CD14-positive monocyte (primary cell): Measurements from ENCODE around the gene CNIH3. TPM values are rescaled to one million over a fixed set of nuclear protein-coding genes. Genes with fewer than 3 reads are reported as not detected.

Experiments used
- DNase-seq, 3 donors: peaks; one replicate each; pipeline ENCODE4 v3.0.0-alpha.2; 2011 to 2022
- H2AFZ ChIP-seq: 2 replicates; pipeline ENCODE4 v1.6.0; 2012; ENCODE audit warnings: mild to moderate bottlenecking, low read depth, low read length, inconsistent platforms; ENCODE audit not compliant: insufficient read depth, poor library complexity, severe bottlenecking
- H3K27ac ChIP-seq, 2 donors: 1 replicate in 1 of 2; 2 replicates in 1 of 2; pipeline ENCODE4 v1.5.1; 2012 to 2013; ENCODE audit warnings: low read length in 2 of 2, control low read depth in 1 of 2, inconsistent platforms in 1 of 2, low read depth in 1 of 2, mild to moderate bottlenecking in 1 of 2
- H3K27me3 ChIP-seq, 2 donors: one replicate each; pipeline versions ENCODE4 v1.6.0 to v1.6.1; 2011 to 2013; ENCODE audit warnings: low read length in 2 of 2; ENCODE audit not compliant: control insufficient read depth in 2 of 2, insufficient read depth in 2 of 2
- H3K36me3 ChIP-seq, 2 donors: replicated peaks in 1 of 2; 1 replicate in 1 of 2; 2 replicates in 1 of 2; pipeline versions ENCODE4 v1.5.1 to v1.6.1; 2012 to 2013; ENCODE audit warnings: low read length in 2 of 2, control low read depth in 1 of 2, inconsistent platforms in 1 of 2, mild to moderate bottlenecking in 1 of 2; ENCODE audit not compliant: insufficient read depth in 2 of 2, control insufficient read depth in 1 of 2
- H3K4me1 ChIP-seq, 2 donors: 1 replicate in 1 of 2; 2 replicates in 1 of 2; pipeline versions ENCODE4 v1.5.1 to v1.6.1; 2012 to 2013; ENCODE audit warnings: low read length in 2 of 2, control low read depth in 1 of 2, inconsistent platforms in 1 of 2, mild to moderate bottlenecking in 1 of 2, moderate library complexity in 1 of 2; ENCODE audit not compliant: insufficient read depth in 2 of 2, control insufficient read depth in 1 of 2
- H3K4me2 ChIP-seq: replicated peaks from 2 replicates; pipeline ENCODE3; 2012; ENCODE audit warnings: low read length, moderate library complexity, mild to moderate bottlenecking; ENCODE audit not compliant: poor library complexity, severe bottlenecking; ENCODE audit errors: extremely low read depth
- H3K4me3 ChIP-seq, 3 experiments: fragments of 200-600 bp in 1 of 3; sonication (generic) in 1 of 3; replicated peaks in 1 of 3; 1 replicate in 2 of 3; 2 replicates in 1 of 3; pipeline ENCODE4 v1.5.1; 2011 to 2013; ENCODE audit warnings: low read length in 3 of 3, mild to moderate bottlenecking in 3 of 3, control low read depth in 2 of 3, low read depth in 2 of 3, inconsistent platforms in 1 of 3, moderate library complexity in 1 of 3
- H3K79me2 ChIP-seq: 2 replicates; pipeline ENCODE4 v1.6.0; 2012; ENCODE audit warnings: mild to moderate bottlenecking, control low read depth, inconsistent platforms, low read length, moderate library complexity; ENCODE audit not compliant: insufficient read depth
- H3K9ac ChIP-seq: 2 replicates; pipeline ENCODE4 v1.6.0; 2017; ENCODE audit warnings: low read length, mild to moderate bottlenecking; ENCODE audit not compliant: insufficient read depth, poor library complexity, severe bottlenecking
- H3K9me3 ChIP-seq, 2 donors: replicated peaks in 1 of 2; 1 replicate in 1 of 2; 2 replicates in 1 of 2; pipeline versions ENCODE4 v1.5.1 to v1.6.1; 2012 to 2013; ENCODE audit warnings: low read length in 2 of 2, control low read depth in 1 of 2; ENCODE audit not compliant: control insufficient read depth in 1 of 2, insufficient read depth in 1 of 2
- H4K20me1 ChIP-seq: 2 replicates; pipeline ENCODE4 v1.6.0; 2012; ENCODE audit warnings: mild to moderate bottlenecking, low read length, control low read depth, moderate library complexity; ENCODE audit not compliant: insufficient read depth
- H3K27ac Mint-ChIP-seq, 7 donors: one replicate each; pipeline ENCODE4 v1.8.0; 2020; ENCODE audit warnings: mild to moderate bottlenecking in 7 of 7, mixed read lengths in 7 of 7, moderate library complexity in 6 of 7, inconsistent platforms in 2 of 7
- H3K27me3 Mint-ChIP-seq, 3 donors: one replicate each; pipeline ENCODE4 v1.8.0; 2021 to 2022; ENCODE audit warnings: low read depth in 3 of 3, mild to moderate bottlenecking in 3 of 3, mixed read lengths in 3 of 3, moderate library complexity in 3 of 3, inconsistent platforms in 1 of 3
- H3K36me3 Mint-ChIP-seq, 2 donors: one replicate each; pipeline ENCODE4 v1.8.0; 2020; ENCODE audit warnings: mixed read lengths in 2 of 2, inconsistent platforms in 1 of 2, mild to moderate bottlenecking in 1 of 2
- H3K4me1 Mint-ChIP-seq: one replicate; pipeline ENCODE4 v1.8.0; 2020; ENCODE audit warnings: mild to moderate bottlenecking, mixed read lengths
- H3K4me3 Mint-ChIP-seq, 2 donors: one replicate each; pipeline ENCODE4 v1.8.0; 2020; ENCODE audit warnings: mild to moderate bottlenecking in 2 of 2, mixed read lengths in 2 of 2, moderate library complexity in 1 of 2
- H3K9me3 Mint-ChIP-seq, 7 donors: one replicate each; pipeline ENCODE4 v1.8.0; 2020 to 2022; ENCODE audit warnings: mixed read lengths in 7 of 7, mild to moderate bottlenecking in 6 of 7, moderate library complexity in 6 of 7, inconsistent platforms in 2 of 7
- WGBS: methylation state at CpG from one replicate; pipeline ENCODE4 v1.1.5; 2013; ENCODE audit warnings: missing lambda C conversion rate; ENCODE audit not compliant: insufficient coverage; 5-methylcytosine and 5-hydroxymethylcytosine counted together
- intact Hi-C, 2 donors: fragments of 100-400 bp; cut with micrococcal nuclease; formaldehyde crosslinking; loops; one replicate each; pipeline versions ENCODE4 v1.15.0 to v1.15.1; 2023
- polyA plus RNA-seq, 3 donors: library from polyadenylated mRNA; depleted of rRNA in 1 of 3; unstranded in 2 of 3; stranded (reverse) in 1 of 3; fragments of 300-500 nt in 2 of 3; fragments of >200 nt in 1 of 3; fragmentation: Illumina TruSeq in 2 of 3; gene quantifications; 1 replicate in 2 of 3; 2 replicates in 1 of 3; pipeline ENCODE4 v1.2.3, GENCODE V29; 2012 to 2021
- TF ChIP-seq, protein P1 (sequence below): fragments of 200-600 bp; IDR thresholded peaks from one replicate; pipeline ENCODE4 v1.8.0; 2022; ENCODE audit warnings: antibody characterized with exemption, mild to moderate bottlenecking

Gene CNIH3
- polyA plus RNA-seq, 3 donors: 0.37 TPM; not detected in 2

DNA sequence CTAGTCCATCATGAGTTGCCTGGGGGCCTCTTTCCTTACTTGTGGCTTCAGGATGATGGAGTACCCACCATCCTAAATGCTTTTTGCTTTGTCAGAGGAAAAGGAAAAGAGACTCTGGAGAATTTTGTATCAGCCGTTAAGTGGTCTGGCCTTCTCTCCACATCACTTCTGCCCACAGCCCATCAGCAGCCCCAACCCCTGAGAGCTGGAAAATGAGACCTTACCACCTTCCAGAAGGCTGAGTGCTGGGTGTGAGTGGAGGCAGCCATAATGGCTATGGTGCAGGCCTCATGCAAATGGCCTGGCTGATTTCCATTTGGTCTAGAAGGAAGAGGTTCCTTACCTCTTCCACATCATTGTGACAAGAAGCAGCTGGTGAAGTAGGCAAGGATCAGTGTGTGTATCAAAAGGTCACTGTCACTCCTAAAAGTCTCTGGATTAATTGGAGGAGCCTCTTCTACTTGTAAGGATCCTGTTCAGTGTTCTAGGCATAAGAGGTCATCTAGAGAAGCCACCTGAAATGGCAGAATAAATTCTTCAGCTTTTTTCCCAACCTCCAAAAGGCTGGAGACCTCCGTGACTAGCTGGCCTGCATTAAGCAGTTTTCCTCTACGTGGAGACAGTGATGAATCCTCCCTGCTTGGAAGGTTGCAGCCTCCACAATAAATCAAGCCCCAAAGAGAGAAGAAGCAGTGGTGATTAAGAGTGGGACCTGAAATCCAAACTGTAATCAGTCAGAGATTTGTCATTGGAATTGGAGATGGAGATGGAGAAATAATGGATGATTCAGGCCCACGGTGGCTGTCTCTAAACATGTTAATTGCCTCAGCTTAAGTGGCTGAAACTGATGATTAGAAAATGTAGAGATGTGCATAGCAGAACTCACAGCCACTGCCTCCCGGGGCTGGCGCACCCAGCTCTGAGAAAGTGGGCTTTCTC is 111.5 kb downstream of the CNIH3 start:
- TF ChIP-seq, protein P1, sequence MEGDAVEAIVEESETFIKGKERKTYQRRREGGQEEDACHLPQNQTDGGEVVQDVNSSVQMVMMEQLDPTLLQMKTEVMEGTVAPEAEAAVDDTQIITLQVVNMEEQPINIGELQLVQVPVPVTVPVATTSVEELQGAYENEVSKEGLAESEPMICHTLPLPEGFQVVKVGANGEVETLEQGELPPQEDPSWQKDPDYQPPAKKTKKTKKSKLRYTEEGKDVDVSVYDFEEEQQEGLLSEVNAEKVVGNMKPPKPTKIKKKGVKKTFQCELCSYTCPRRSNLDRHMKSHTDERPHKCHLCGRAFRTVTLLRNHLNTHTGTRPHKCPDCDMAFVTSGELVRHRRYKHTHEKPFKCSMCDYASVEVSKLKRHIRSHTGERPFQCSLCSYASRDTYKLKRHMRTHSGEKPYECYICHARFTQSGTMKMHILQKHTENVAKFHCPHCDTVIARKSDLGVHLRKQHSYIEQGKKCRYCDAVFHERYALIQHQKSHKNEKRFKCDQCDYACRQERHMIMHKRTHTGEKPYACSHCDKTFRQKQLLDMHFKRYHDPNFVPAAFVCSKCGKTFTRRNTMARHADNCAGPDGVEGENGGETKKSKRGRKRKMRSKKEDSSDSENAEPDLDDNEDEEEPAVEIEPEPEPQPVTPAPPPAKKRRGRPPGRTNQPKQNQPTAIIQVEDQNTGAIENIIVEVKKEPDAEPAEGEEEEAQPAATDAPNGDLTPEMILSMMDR: no peak
- H3K27me3 ChIP-seq: no peaks in the 10 kb centered on the region
- Mint-ChIP-seq H3K27ac (no peak overlapping the region), H3K36me3 (no peaks in the 10 kb centered on the region), H3K4me1 (peaks cover 22% of the 10 kb centered on the region), H3K27me3 (peaks cover 0 to 4% (median 3%) of the 10 kb centered on the region in 3 donors), H3K4me3 (no peak overlapping the region), H3K9me3 (no peaks in the 10 kb centered on the region)
- no peak overlapping the region for H2AFZ ChIP-seq
- H3K9me3 ChIP-seq: no peaks in the 10 kb centered on the region
- peaks cover 7 to 12% of the 10 kb centered on the region in 2 donors for H3K4me1 ChIP-seq
- no peaks in the 10 kb centered on the region for H3K36me3 ChIP-seq
- H3K27ac ChIP-seq: no peak overlapping the region
- no peaks in the 10 kb centered on the region for H3K79me2 ChIP-seq
- H4K20me1 ChIP-seq: no peaks in the 10 kb centered on the region
- no peak overlapping the region for H3K4me3 ChIP-seq
- H3K9ac ChIP-seq: no peak overlapping the region
- 91% methylated on average over 3 of the region's 6 CpGs for WGBS
- no peak overlapping the region for H3K4me2 ChIP-seq
- DNase-seq: no peak
- intact Hi-C loops: no loop called here

DNA sequence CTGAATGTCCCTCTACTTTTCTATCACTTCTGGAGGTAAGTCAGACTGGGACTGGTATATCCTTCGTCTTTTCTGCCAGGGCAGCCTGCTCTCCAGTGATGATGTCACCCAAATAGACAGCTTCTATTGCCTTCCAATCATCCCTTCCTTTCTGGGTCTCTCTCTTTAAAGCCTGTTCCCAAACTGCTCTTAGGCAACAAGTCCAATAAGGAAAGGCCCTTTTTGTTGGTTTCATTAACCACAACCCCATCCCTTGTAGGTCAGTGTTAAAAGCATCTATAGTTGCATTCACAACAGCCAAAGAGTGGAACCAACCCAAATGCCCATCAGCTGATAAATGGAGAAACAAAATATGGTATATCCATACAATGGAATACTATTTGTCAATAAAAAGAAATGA is 114.4 kb downstream of the CNIH3 start:
- H3K4me3 Mint-ChIP-seq: no peak overlapping the region
- H3K27ac Mint-ChIP-seq: no peak overlapping the region
- peaks cover 22% of the 10 kb centered on the region for H3K4me1 Mint-ChIP-seq
- peaks cover 7 to 12% of the 10 kb centered on the region in 2 donors for H3K4me1 ChIP-seq
- H3K9ac ChIP-seq: no peak overlapping the region
- no peaks in the 10 kb centered on the region for H3K36me3 Mint-ChIP-seq
- no peaks in the 10 kb centered on the region for H3K9me3 Mint-ChIP-seq
- TF ChIP-seq, protein P1: no peak
- no peaks in the 10 kb centered on the region for H4K20me1 ChIP-seq
- peaks cover 0 to 4% (median 3%) of the 10 kb centered on the region in 3 donors for H3K27me3 Mint-ChIP-seq
- no peak overlapping the region for H3K27ac ChIP-seq
- DNase-seq: no peak
- H3K27me3 ChIP-seq: no peaks in the 10 kb centered on the region
- 89% methylated on average over 1 of the region's 1 CpG for WGBS
- no peak overlapping the region for H3K4me3 ChIP-seq
- H3K4me2 ChIP-seq: no peak overlapping the region
- intact Hi-C loops: no loop called here
- H3K9me3 ChIP-seq: no peaks in the 10 kb centered on the region
- no peaks in the 10 kb centered on the region for H3K79me2 ChIP-seq
- H2AFZ ChIP-seq: no peak overlapping the region
- H3K36me3 ChIP-seq: no peaks in the 10 kb centered on the region
